Measurements from ENCODE around the gene PODN.
A peak's percentile ranks its signal among the peaks of the same experiment; 100 is the strongest.

PODN gene

DNA sequence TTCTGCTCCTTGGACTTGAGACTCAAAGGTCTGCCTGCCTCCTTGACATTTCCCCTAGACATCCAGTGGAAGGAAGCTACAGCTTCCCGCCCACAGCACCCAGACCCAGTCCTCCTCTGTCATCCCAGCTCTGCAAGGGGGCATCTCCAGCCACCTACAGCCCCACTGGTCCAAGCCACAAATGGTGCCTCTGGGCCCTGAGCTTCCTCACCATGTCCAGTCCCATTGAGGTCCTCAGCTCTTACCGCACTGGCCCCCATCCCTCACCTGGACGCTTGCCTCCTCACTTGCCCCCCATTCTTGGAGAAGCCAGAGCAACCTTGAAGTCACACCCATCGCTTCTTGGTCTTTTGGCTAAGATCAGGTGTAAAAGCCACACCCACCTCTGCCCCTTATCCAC lies 13.2 kb downstream of the PODN start:
- H3K27me3 ChIP-seq: no peaks in the 10 kb centered on the region
- no peaks in the 10 kb centered on the region for H3K9me3 ChIP-seq
- H3K4me1 ChIP-seq: no peaks in the 10 kb centered on the region
- peaks cover 4 to 36% (median 24%) of the 10 kb centered on the region in 3 donors for H3K36me3 ChIP-seq
- intact Hi-C loops (cut with DNase I; ENCODE audit: low total_unique reads): no loop called here
- no peak overlapping the region for H3K27ac ChIP-seq
- H3K4me3 ChIP-seq: no peak overlapping the region
- TF ChIP-seq, protein P1, sequence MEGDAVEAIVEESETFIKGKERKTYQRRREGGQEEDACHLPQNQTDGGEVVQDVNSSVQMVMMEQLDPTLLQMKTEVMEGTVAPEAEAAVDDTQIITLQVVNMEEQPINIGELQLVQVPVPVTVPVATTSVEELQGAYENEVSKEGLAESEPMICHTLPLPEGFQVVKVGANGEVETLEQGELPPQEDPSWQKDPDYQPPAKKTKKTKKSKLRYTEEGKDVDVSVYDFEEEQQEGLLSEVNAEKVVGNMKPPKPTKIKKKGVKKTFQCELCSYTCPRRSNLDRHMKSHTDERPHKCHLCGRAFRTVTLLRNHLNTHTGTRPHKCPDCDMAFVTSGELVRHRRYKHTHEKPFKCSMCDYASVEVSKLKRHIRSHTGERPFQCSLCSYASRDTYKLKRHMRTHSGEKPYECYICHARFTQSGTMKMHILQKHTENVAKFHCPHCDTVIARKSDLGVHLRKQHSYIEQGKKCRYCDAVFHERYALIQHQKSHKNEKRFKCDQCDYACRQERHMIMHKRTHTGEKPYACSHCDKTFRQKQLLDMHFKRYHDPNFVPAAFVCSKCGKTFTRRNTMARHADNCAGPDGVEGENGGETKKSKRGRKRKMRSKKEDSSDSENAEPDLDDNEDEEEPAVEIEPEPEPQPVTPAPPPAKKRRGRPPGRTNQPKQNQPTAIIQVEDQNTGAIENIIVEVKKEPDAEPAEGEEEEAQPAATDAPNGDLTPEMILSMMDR (IDR thresholded peaks at IDR 0.05): no peak
- peak in 1 of 2 donors; percentile 44 for DNase-seq

DNA sequence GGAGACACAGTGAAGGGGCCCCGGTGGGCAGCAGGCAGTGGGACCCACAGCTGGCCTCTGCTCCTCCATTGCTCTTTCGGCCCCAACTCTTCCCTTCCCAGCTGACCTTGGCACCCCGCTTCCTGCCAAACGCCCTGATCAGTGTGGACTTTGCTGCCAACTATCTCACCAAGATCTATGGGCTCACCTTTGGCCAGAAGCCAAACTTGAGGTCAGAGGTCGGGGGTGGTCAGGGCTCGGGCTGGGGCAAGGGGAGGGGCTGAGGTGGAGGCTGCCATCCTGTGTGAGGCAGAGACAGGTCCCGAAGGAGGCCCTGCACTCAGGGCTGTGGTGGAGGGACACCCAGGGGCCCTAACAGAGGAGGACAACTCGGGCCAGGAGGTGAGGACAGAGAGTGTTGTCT lies 13.7 kb downstream of the PODN start:
- intact Hi-C loops (cut with DNase I; ENCODE audit: low total_unique reads): no loop called here
- H3K27ac ChIP-seq: no peak overlapping the region
- no peaks in the 10 kb centered on the region for H3K9me3 ChIP-seq
- no peaks in the 10 kb centered on the region for H3K4me1 ChIP-seq
- no peak overlapping the region for H3K4me3 ChIP-seq
- H3K36me3 ChIP-seq: peaks cover 4 to 34% (median 24%) of the 10 kb centered on the region in 3 donors
- DNase-seq: peak in 1 of 2 donors; percentile 56
- no peaks in the 10 kb centered on the region for H3K27me3 ChIP-seq
- TF ChIP-seq, protein P1 (IDR thresholded peaks at IDR 0.05): no peak

DNA sequence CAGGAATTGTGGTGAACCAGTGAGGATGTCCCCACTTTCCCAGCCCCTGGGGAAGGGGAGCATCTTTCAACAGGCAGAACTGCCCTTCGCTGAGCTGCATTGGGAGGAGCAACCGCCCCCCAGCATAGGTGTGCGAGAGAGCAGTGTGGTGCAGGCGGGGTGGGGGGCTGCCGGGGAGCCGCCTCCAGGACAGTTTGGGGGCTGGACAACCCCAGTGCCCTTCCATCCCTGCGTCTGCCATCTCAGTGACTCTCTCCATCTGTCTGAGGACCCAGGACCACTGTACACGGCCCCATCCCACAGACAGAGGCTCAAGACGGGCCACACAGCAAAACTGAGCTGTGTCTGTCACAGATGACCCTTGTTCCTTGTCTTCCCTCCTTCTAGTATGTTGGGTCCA lies 14.2 kb downstream of the PODN start:
- peak in 1 of 2 donors; percentile 61 for DNase-seq
- Histone ChIP-seq H3K4me3 (no peak overlapping the region), H3K36me3 (peaks cover 4 to 34% (median 28%) of the 10 kb centered on the region in 3 donors), H3K27me3 (no peaks in the 10 kb centered on the region), H3K4me1 (no peaks in the 10 kb centered on the region), H3K9me3 (no peaks in the 10 kb centered on the region), H3K27ac (no peak overlapping the region)
- intact Hi-C loops (cut with DNase I; ENCODE audit: low total_unique reads): no loop called here
- TF ChIP-seq, protein P1 (IDR thresholded peaks at IDR 0.05): no peak

DNA sequence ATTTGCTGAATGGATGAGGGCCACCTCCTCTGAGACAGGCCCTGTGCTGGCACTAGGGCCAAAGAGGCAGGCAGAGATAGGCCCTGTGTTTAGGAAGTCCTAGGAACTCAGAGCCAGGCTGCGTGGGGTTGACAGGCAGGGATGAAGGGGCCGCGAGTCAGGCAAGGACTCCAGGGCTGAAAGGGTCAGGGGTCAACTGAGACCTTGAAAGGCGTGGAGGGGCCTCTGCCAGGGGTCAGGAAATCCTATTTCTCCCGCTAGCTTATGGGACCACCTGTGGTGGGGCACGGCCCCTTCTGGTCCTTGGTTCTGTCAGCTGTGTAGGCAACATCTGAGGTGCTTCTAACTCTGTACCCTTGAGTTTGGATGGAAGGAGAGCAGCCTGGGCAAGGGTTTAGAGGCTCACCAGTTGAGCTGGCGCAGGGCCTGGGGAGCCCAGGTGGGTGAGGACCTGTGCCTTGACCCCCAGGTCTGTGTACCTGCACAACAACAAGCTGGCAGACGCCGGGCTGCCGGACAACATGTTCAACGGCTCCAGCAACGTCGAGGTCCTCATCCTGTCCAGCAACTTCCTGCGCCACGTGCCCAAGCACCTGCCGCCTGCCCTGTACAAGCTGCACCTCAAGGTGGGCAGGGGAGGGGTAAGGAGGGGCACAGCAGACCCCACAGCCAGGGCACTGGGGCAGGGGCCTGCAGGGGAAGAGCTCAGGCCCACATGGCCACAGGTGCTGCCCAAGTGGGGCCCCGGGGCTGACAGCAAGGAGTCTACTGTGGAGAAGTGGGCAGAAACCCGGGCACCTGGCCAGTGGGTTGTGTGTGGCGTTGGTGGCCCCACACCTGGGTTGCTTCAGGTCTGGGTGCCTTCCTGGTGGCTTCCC lies 14.9 kb downstream of the PODN start:
- Histone ChIP-seq H3K4me1 (no peaks in the 10 kb centered on the region), H3K4me3 (no peak overlapping the region), H3K27me3 (no peaks in the 10 kb centered on the region), H3K36me3 (peaks cover 4 to 36% (median 36%) of the 10 kb centered on the region in 3 donors), H3K9me3 (no peaks in the 10 kb centered on the region), H3K27ac (no peak overlapping the region)
- peak in 1 of 2 donors; percentile 67 for DNase-seq
- intact Hi-C loops (cut with DNase I; ENCODE audit: low total_unique reads): loop anchor here (1.0 kb wide), 1 partner anchor 22 kb away; no protein-coding TSS in a partner anchor
- TF ChIP-seq, protein P1 (IDR thresholded peaks at IDR 0.05): no peak

DNA sequence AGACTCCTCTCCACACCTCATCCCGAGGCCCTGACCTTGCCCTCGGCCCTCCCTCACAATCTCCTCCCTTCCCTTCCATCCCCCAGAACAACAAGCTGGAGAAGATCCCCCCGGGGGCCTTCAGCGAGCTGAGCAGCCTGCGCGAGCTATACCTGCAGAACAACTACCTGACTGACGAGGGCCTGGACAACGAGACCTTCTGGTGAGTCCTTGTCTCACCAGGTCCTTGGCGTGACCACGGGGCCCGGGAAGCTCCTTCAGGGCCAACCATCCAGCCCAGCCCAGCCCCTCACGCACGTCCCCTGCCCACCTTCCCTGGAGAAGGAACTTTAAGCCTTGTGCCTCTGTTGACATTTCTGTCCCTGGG lies 15.6 kb downstream of the PODN start:
- no peak overlapping the region for H3K27ac ChIP-seq
- TF ChIP-seq, protein P1 (IDR thresholded peaks at IDR 0.05): no peak
- intact Hi-C loops (cut with DNase I; ENCODE audit: low total_unique reads): loop anchor here (1.0 kb wide), 1 partner anchor 22 kb away; no protein-coding TSS in a partner anchor
- H3K4me3 ChIP-seq: no peak overlapping the region
- no peaks in the 10 kb centered on the region for H3K27me3 ChIP-seq
- no peak for DNase-seq
- no peaks in the 10 kb centered on the region for H3K4me1 ChIP-seq
- H3K36me3 ChIP-seq: peaks cover 4 to 42% (median 41%) of the 10 kb centered on the region in 3 donors
- no peaks in the 10 kb centered on the region for H3K9me3 ChIP-seq
